GM19463 (cell line): Measurements from ENCODE around the gene CFAP92.
"Not testable (repeated sequence)": the region's sequence is repeated elsewhere in the genome, so short reads cannot be mapped to it uniquely, and the experiment has no call there.

ENCODE experiments used
- ATAC-seq: cut with Tn5 transposase; IDR thresholded peaks from one replicate; pipeline ENCODE4 v1.9.1; 2021; ENCODE audit warnings: mild to moderate bottlenecking, moderate library complexity; ENCODE audit not compliant: unreplicated experiment

CFAP92 gene

GRCh38 chr3:128942161-128942952 lies 51.5 kb downstream of the CFAP92 start:
- ATAC-seq, result no peak

- no peak for ATAC-seq
These were observed 53.6 kb downstream of the CFAP92 start for GRCh38 chr3:128940252-128940651.

GRCh38 chr3:128936341-128936740 lies 57.5 kb downstream of the CFAP92 start:
- ATAC-seq, result no peak

DNA sequence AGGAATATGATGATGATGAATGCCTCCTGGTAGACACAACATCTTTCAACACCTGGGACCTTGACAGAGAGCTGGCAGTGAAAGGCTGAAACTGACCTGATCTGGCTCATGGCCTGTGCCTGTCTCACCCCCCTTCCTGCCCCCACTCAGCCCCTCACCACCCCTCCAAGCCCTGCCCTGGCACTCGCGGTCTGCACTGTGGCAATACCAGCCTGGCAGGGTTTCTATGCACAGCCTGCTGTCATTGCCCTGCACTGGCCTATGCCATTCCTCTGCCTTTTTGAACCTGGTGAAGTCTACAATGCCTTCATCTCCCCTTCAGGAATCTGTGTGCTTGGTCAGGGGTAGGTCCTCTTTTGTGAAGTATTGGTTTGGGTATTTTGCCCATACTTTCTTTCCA lies 58.0 kb downstream of the CFAP92 start:
- ATAC-seq, result no peak

DNA sequence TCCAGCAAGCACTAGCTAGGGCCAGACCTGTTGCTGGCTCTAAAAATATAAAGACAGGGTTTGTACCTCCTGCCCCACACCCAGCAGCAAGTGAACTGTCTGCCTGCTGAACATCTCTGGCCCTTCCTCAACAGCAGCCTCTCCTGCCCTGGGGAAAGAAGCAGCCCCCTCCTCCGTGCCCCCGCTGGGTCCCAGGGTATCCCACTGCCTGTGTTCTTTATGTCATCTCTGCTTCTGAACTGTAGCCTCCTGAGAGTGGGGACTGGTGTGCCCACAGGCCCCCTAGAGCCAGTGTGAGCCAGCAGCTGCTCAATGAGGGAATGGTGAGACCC lies 60.0 kb downstream of the CFAP92 start:
- no peak for ATAC-seq

DNA sequence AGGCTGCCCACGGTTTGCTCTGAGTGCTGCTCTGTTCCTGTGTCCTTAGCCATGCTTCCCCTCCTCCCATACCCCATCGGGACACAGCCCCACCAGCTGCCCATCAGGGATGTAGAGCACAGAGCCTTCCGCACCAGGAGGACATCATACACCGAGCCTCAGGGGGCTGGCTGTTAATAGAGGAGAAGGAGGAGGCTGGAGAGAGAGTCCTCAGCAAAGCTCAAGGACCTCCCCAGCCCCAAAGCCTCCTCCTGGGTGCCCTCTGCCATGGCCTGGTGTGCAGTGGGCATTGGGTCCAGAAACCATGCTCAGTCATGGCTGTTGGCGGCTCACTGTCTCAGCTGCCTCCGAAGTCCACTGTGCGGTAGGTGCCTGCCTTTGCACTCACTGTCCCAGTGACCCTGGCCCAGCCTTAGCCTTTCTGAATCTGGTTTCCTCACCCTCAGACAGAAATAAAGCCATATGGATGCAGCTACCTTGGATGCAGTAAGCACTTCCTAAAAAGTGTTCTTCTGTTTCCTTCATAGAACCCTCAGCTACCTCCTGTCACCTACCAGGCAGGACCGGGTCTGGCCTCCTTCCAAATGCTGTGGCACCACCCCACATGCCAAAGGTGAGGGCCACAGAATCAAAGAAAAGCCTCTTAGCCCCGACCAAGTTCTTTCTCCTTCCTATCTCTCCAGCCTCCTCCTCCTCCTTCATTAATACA lies 60.5 kb downstream of the CFAP92 start:
- no peak for ATAC-seq

DNA sequence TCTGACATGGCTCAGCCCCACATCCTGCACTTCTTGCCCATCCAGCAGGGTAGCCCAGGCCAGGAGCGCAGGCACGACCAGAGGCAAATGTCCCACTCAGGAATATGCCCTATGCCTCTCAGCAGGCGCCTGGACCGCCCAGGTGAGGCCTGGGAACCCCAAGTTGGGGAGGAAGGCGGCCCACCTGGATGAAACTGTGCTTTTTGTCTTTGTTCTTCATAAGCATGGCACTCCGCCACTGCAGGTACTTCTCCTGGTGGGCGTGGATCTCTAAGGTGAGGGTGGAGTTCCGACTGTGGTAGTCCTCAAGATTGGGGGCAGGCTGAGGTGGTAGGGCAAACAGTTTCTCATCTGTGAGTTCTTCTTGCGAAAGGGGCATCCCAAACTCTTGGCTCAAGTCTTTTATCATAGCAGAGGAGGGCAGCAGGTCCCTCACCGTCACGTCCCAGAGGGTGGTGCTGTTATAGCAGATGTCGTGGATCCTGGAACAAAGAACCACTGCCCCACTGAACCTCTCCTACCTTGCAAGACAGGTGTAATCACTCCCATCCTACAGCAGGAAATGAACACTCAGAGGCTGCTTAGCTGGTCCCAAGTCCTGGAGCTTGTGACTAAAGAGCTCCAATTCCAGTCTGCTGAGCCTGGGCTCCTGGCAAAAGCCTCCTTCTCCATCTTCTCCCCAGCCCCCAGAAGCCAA lies 61.2 kb downstream of the CFAP92 start:
- no peak for ATAC-seq

GRCh38 chr3:128931046-128931445 lies 62.8 kb downstream of the CFAP92 start:
- ATAC-seq, result no peak

GRCh38 chr3:128929364-128929763 lies 64.5 kb downstream of the CFAP92 start:
- ATAC-seq, result no peak

- ATAC-seq, result not testable (repeated sequence)
These were observed 69.9 kb downstream of the CFAP92 start for GRCh38 chr3:128923986-128924385.

DNA sequence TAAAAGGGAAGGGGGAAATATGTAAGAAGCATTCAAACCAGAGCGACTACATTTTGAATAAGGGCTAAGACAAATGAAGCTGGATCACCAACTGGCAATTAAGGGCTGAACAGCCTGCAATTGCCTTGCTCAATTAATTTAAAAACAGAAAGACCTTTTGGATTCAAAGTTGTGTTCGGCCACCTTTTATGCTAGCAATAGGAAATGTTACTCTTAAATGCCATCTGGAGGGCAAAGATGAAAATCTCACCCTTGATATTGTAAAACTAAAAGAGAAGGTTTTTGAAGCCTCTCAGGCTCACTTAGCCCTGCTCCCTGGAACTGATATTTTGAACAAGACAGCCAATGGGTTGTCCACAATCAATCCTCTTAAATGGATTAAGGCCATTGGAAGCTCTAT lies 70.3 kb downstream of the CFAP92 start:
- no peak for ATAC-seq

DNA sequence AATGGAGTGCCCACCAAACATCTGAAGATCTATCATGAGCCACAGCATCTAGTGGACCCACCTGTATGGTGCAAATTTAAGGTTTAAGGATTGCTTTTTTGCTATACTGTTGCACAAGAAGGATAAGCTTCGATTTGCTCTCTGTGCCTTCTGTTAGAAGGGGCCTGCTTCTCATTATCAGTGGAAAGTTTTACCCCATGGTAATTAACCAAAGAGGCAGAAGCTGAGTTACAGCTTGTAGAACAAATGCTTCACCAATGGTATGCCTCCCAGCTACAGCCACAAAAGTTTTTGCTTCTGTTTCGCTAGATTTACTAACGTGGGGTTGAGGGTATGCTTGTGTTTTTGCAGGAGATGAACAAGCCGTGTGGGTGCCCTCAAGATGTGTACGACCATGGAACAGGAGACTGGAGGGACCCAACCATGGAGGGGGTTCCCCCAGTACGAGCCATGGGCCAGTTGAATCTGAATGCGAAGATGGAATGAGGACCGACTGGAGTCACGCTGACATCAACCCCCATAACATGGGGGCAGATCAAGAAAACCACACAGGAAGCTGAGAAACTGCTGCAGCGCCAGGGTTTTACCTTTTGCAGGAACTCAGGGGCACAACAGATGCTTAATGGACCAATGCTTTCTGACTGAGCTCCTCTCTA lies 70.9 kb downstream of the CFAP92 start:
- no peak for ATAC-seq

- ATAC-seq, result no peak
These were observed 73.9 kb downstream of the CFAP92 start for GRCh38 chr3:128919988-128920387.

GRCh38 chr3:128917291-128917690 lies 76.6 kb downstream of the CFAP92 start:
- no peak for ATAC-seq

DNA sequence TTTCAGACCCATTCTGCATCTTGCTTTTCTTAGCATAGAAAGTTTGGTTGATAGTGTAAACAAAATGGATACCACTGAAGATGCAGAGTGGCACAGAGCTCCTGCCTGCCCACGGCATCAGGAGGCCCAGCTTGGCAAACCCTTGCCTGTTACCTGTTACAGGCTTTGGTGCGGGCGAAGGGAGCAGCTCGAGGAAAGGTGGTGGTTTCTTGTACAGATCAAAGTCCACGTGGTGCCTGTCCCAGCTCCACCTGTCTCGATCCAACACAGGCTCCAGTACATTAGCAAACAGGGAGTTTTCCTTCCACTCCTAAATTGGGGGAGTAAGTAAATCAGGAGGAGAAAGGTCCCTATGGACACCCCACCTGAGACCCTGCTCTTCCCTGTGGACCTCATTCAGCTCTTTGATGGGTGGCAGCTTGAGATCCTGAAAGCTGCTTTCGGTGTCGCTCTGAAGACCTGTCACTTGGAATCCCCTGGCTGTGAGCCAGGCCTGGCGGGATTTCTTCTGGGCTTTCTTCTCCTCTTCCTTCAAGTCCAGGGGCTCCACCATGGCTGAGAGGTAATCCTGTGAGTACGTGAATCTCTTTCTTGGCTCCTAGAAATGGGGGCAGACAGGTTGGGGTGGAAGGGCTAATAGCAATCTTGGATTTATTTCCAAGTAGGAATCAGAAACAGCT lies 78.8 kb downstream of the CFAP92 start:
- no peak for ATAC-seq

- no peak for ATAC-seq
These were observed 82.0 kb downstream of the CFAP92 start for GRCh38 chr3:128911911-128912310.

DNA sequence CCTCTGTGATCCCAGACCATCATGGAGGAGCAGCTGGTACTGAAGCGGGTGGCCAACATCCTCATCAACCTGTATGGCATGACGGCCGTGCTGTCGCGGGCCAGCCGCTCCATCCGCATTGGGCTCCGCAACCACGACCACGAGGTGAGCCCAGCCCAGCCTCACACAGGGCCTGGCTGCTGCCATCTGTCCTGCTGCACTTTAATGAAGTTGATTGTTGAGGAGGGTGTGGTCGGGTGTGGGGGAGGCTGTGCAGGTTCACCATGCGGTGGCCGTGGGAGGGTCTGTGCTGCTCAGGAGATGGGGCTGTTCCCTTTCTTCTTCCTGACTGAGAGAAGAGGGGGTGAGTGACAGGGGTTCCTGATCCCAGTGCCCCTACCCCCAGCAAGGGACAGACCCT lies 83.9 kb downstream of the CFAP92 start:
- no peak for ATAC-seq

GRCh38 chr3:128908951-128909350 lies 84.9 kb downstream of the CFAP92 start:
- no peak for ATAC-seq

DNA sequence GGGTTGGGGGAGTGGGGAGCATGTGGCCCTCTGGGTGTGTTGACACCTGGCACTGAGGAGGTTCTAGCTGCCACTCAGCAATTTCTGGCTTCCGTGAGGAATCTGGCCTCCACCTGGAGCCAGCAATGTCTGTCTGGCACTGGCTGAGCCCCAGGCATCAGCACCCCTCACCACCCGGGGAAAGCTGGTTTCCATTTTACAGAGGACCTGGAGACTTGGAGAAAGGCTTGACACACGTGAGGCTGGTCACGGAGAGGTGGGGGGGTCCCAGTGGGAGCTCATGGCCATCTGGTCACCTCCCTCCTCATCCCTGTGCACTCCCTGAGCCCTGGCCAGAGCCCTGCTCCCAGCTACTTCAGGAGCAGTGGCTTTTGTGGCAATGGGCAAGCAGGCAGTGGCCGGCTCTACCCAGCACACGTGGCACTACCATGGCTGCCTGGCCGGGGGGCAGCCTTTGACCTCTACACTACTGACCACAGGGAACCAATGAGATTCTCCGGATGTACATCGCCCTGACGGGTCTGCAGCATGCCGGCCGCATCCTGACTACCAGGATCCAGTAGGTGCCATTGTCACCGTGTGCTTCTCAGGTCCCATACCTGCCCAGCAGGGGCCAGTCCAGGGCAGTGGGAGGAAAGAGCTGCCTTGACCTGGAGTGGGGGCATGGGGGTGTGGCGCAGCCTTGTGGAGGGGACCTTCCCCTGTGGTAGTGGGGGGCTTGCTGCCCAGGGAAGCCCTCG lies 86.0 kb downstream of the CFAP92 start:
- ATAC-seq, result no peak

GRCh38 chr3:128906804-128907525 lies 86.9 kb downstream of the CFAP92 start:
- no peak for ATAC-seq
